Stimulated activated naive CD8-positive, alpha-beta T cell treated with anti-CD3 and anti-CD28 coated beads, Interleukin-15, amount 100 ng/mL, for 72 hours (primary cell): ENCODE data around the gene ZDHHC14.

ENCODE experiments used
- ATAC-seq: fragments of 150-1000 bp; cut with Tn5 transposase; 2 replicates; pipeline ENCODE4 v1.10.0; 2021; ENCODE audit warnings: mild to moderate bottlenecking, moderate library complexity
- DNase-seq, 2 donors: peaks; one replicate each; pipeline ENCODE4 v3.0.0; 2021 to 2022
- H3K27ac Mint-ChIP-seq, 2 donors: one replicate each; pipeline ENCODE4 v1.8.0; 2022; ENCODE audit warnings: mild to moderate bottlenecking in 2 of 2, mixed read lengths in 2 of 2, moderate library complexity in 2 of 2
- H3K27me3 Mint-ChIP-seq: one replicate; pipeline ENCODE4 v1.8.0; 2022; ENCODE audit warnings: mixed read lengths
- H3K4me1 Mint-ChIP-seq: one replicate; pipeline ENCODE4 v1.8.0; 2022; ENCODE audit warnings: mild to moderate bottlenecking, mixed read lengths
- H3K4me3 Mint-ChIP-seq, 2 donors: one replicate each; pipeline ENCODE4 v1.8.0; 2022; ENCODE audit warnings: mild to moderate bottlenecking in 2 of 2, mixed read lengths in 2 of 2, moderate library complexity in 1 of 2
- H3K9me3 Mint-ChIP-seq, 2 donors: one replicate each; pipeline ENCODE4 v1.8.0; 2022; ENCODE audit warnings: mixed read lengths in 2 of 2

Gene ZDHHC14

GRCh38 chr6:157438611-157439111 is 57.7 kb downstream of the ZDHHC14 start:
- Mint-ChIP-seq H3K9me3 (peaks cover 11 to 18% of the 10 kb centered on the region in 2 donors), H3K27me3 (peaks cover 13% of the 10 kb centered on the region), H3K4me3 (no peak overlapping the region), H3K4me1 (peaks cover 16% of the 10 kb centered on the region), H3K27ac (no peak overlapping the region)
- ATAC-seq (no peak), DNase-seq (no peak)

- DNase-seq (no peak), ATAC-seq (no peak)
- H3K9me3 Mint-ChIP-seq, result peaks cover 15 to 18% of the 10 kb centered on the region in 2 donors
- H3K27me3 Mint-ChIP-seq, result peaks cover 13% of the 10 kb centered on the region
- peaks cover 22% of the 10 kb centered on the region for H3K4me1 Mint-ChIP-seq
- H3K27ac Mint-ChIP-seq, result no peak overlapping the region
- H3K4me3 Mint-ChIP-seq, result no peak overlapping the region
Measured at GRCh38 chr6:157440171-157440570, 59.2 kb downstream of the ZDHHC14 start.

- ATAC-seq, result no peak
- no peak for DNase-seq
- Mint-ChIP-seq H3K27ac (no peak overlapping the region), H3K4me1 (peaks cover 22% of the 10 kb centered on the region), H3K4me3 (no peak overlapping the region), H3K9me3 (peaks cover 15 to 18% of the 10 kb centered on the region in 2 donors), H3K27me3 (peaks cover 13% of the 10 kb centered on the region)
Measured at GRCh38 chr6:157442291-157442690, 61.3 kb downstream of the ZDHHC14 start.

GRCh38 chr6:157443066-157443800 is 62.2 kb downstream of the ZDHHC14 start:
- Mint-ChIP-seq H3K9me3 (peaks cover 15 to 18% of the 10 kb centered on the region in 2 donors), H3K4me3 (peak overlapping the region; percentile 0 to 37), H3K4me1 (peaks cover 22% of the 10 kb centered on the region), H3K27me3 (peaks cover 12% of the 10 kb centered on the region), H3K27ac (peak overlapping the region; percentile 3 to 95)
- ATAC-seq (peak; percentile 94), DNase-seq (peak; percentile 44 to 68)

- Mint-ChIP-seq H3K9me3 (peaks cover 15% of the 10 kb centered on the region in 2 donors), H3K4me3 (no peak overlapping the region), H3K27ac (no peak overlapping the region), H3K27me3 (no peaks in the 10 kb centered on the region), H3K4me1 (peaks cover 22% of the 10 kb centered on the region)
- DNase-seq (no peak), ATAC-seq (no peak)
Measured at GRCh38 chr6:157445277-157446009, 64.5 kb downstream of the ZDHHC14 start.

- DNase-seq (no peak), ATAC-seq (no peak)
- no peak overlapping the region for H3K4me3 Mint-ChIP-seq
- H3K27ac Mint-ChIP-seq, result no peak overlapping the region
- no peaks in the 10 kb centered on the region for H3K27me3 Mint-ChIP-seq
- H3K9me3 Mint-ChIP-seq, result peaks cover 6 to 13% of the 10 kb centered on the region in 2 donors
- H3K4me1 Mint-ChIP-seq, result peaks cover 15% of the 10 kb centered on the region
Measured at GRCh38 chr6:157447735-157448134, 66.7 kb downstream of the ZDHHC14 start.

GRCh38 chr6:157449610-157450009 is 68.6 kb downstream of the ZDHHC14 start:
- H3K27ac Mint-ChIP-seq, result no peak overlapping the region
- no peaks in the 10 kb centered on the region for H3K27me3 Mint-ChIP-seq
- DNase-seq (no peak), ATAC-seq (no peak)
- H3K4me3 Mint-ChIP-seq, result no peak overlapping the region
- no peaks in the 10 kb centered on the region for H3K4me1 Mint-ChIP-seq
- no peaks in the 10 kb centered on the region for H3K9me3 Mint-ChIP-seq

- Mint-ChIP-seq H3K27ac (no peak overlapping the region), H3K9me3 (no peaks in the 10 kb centered on the region), H3K27me3 (peaks cover 7% of the 10 kb centered on the region), H3K4me3 (no peak overlapping the region), H3K4me1 (peaks cover 10% of the 10 kb centered on the region)
- DNase-seq (no peak), ATAC-seq (no peak)
Measured at GRCh38 chr6:157450931-157451742, 70.1 kb downstream of the ZDHHC14 start.

GRCh38 chr6:157452096-157452495 is 71.1 kb downstream of the ZDHHC14 start:
- no peak for ATAC-seq
- no peak overlapping the region for H3K4me3 Mint-ChIP-seq
- H3K4me1 Mint-ChIP-seq, result peaks cover 18% of the 10 kb centered on the region
- peaks cover 7% of the 10 kb centered on the region for H3K27me3 Mint-ChIP-seq
- H3K27ac Mint-ChIP-seq, result peak overlapping the region in 1 of 2 donors; percentile 67
- H3K9me3 Mint-ChIP-seq, result no peaks in the 10 kb centered on the region
- no peak for DNase-seq

- no peak overlapping the region for H3K4me3 Mint-ChIP-seq
- peaks cover 26% of the 10 kb centered on the region for H3K4me1 Mint-ChIP-seq
Measured at GRCh38 chr6:157453131-157453530, 72.1 kb downstream of the ZDHHC14 start.

GRCh38 chr6:157453978-157454377 is 73.0 kb downstream of the ZDHHC14 start:
- ATAC-seq (no peak), DNase-seq (no peak)
- peaks cover 28% of the 10 kb centered on the region for H3K4me1 Mint-ChIP-seq

More at GRCh38 chr6:157453131-157453530, 72.1 kb downstream of the ZDHHC14 start:
- Mint-ChIP-seq H3K27me3 (peaks cover 7% of the 10 kb centered on the region), H3K9me3 (no peaks in the 10 kb centered on the region), H3K27ac (no peak overlapping the region)
- DNase-seq (no peak), ATAC-seq (no peak)

GRCh38 chr6:157454762-157455714 is 74.0 kb downstream of the ZDHHC14 start:
- Mint-ChIP-seq H3K4me1 (peaks cover 35% of the 10 kb centered on the region), H3K9me3 (no peaks in the 10 kb centered on the region), H3K27me3 (peaks cover 7% of the 10 kb centered on the region), H3K4me3 (no peak overlapping the region), H3K27ac (no peak overlapping the region)
- DNase-seq (no peak), ATAC-seq (no peak)

More at GRCh38 chr6:157453978-157454377, 73.0 kb downstream of the ZDHHC14 start:
- H3K9me3 Mint-ChIP-seq, result no peaks in the 10 kb centered on the region
- no peak overlapping the region for H3K4me3 Mint-ChIP-seq
- no peak overlapping the region for H3K27ac Mint-ChIP-seq
- H3K27me3 Mint-ChIP-seq, result peaks cover 7% of the 10 kb centered on the region

- Mint-ChIP-seq H3K9me3 (no peaks in the 10 kb centered on the region), H3K4me1 (peaks cover 42% of the 10 kb centered on the region), H3K27me3 (peaks cover 7% of the 10 kb centered on the region), H3K4me3 (peak overlapping the region; percentile 10 to 48), H3K27ac (peak overlapping the region in 1 of 2 donors; percentile 45)
- no peak for ATAC-seq
- no peak for DNase-seq
Measured at GRCh38 chr6:157455731-157456523, 74.9 kb downstream of the ZDHHC14 start.

- H3K27ac Mint-ChIP-seq, result peak overlapping the region in 1 of 2 donors; percentile 8
- no peak for ATAC-seq
- H3K9me3 Mint-ChIP-seq, result no peaks in the 10 kb centered on the region
- DNase-seq, result no peak
- peaks cover 46% of the 10 kb centered on the region for H3K4me1 Mint-ChIP-seq
- peaks cover 7% of the 10 kb centered on the region for H3K27me3 Mint-ChIP-seq
- peak overlapping the region; percentile 10 to 48 for H3K4me3 Mint-ChIP-seq
Measured at GRCh38 chr6:157456524-157456829, 75.5 kb downstream of the ZDHHC14 start.
